ENCODE data around the gene KAT6B. TPM values are rescaled to one million over a fixed set of nuclear protein-coding genes. Genes with fewer than 3 reads are reported as not detected.

The KAT6B gene
- total RNA-seq, 4 donors from 2014 or later: 50.0 to 75.8 (median 57.5) TPM

- no peak overlapping the region for H3K27ac ChIP-seq (replicated peaks in 1 of 4)
- H3K9me3 ChIP-seq: no peaks in the 10 kb centered on the region
- 68% methylated on average over 3 of the region's 7 CpGs for WGBS
- H3K36me3 ChIP-seq: no peaks in the 10 kb centered on the region
- TF ChIP-seq POLR2A (IDR thresholded peaks at IDR 0.05; ENCODE audit: low read depth) (no peak), CTCF (IDR thresholded peaks at IDR 0.05) (no peak)
- no peaks in the 10 kb centered on the region for H3K27me3 ChIP-seq
- H3K4me1 ChIP-seq: peaks cover 6 to 16% (median 14%) of the 10 kb centered on the region in 4 donors
- no peak for DNase-seq (ENCODE audit: extremely low spot score)
- intact Hi-C loops (cut with DNase I): no loop called here
- no peak overlapping the region for H3K4me3 ChIP-seq
These were observed 244.6 kb downstream of the KAT6B start for GRCh38 chr10:75070961-75071428.

- Histone ChIP-seq H3K9me3 (no peaks in the 10 kb centered on the region), H3K4me3 (no peak overlapping the region), H3K4me1 (peaks cover 6 to 16% (median 14%) of the 10 kb centered on the region in 4 donors), H3K36me3 (no peaks in the 10 kb centered on the region), H3K27ac (replicated peaks in 1 of 4) (no peak overlapping the region), H3K27me3 (no peaks in the 10 kb centered on the region)
- DNase-seq (ENCODE audit: extremely low spot score): no peak
- no peak for TF ChIP-seq POLR2A (IDR thresholded peaks at IDR 0.05; ENCODE audit: low read depth)
- no peak for TF ChIP-seq EP300 (IDR thresholded peaks at IDR 0.05)
- no peak for TF ChIP-seq POLR2AphosphoS5 (IDR thresholded peaks at IDR 0.05)
- no peak for TF ChIP-seq CTCF (IDR thresholded peaks at IDR 0.05)
- WGBS: 96% methylated on average over 13 of the region's 14 CpGs
- intact Hi-C loops (cut with DNase I): no loop called here
These were observed 245.4 kb downstream of the KAT6B start for GRCh38 chr10:75071756-75072155.

GRCh38 chr10:75072727-75073126 lies 246.3 kb downstream of the KAT6B start:
- Histone ChIP-seq H3K4me1 (peaks cover 6 to 16% (median 14%) of the 10 kb centered on the region in 4 donors), H3K9me3 (no peaks in the 10 kb centered on the region), H3K36me3 (no peaks in the 10 kb centered on the region), H3K4me3 (no peak overlapping the region), H3K27me3 (no peaks in the 10 kb centered on the region), H3K27ac (replicated peaks in 1 of 4) (no peak overlapping the region)
- no peak for DNase-seq (ENCODE audit: extremely low spot score)
- intact Hi-C loops (cut with DNase I): no loop called here
- TF ChIP-seq CTCF (IDR thresholded peaks at IDR 0.05) (no peak), EP300 (IDR thresholded peaks at IDR 0.05) (no peak), POLR2AphosphoS5 (IDR thresholded peaks at IDR 0.05) (no peak), POLR2A (IDR thresholded peaks at IDR 0.05; ENCODE audit: low read depth) (no peak)
- 86% methylated on average over 14 of the region's 14 CpGs for WGBS

GRCh38 chr10:75073442-75073841 lies 247.0 kb downstream of the KAT6B start:
- no peaks in the 10 kb centered on the region for H3K27me3 ChIP-seq
- DNase-seq (ENCODE audit: extremely low spot score): no peak
- intact Hi-C loops (cut with DNase I): no loop called here

More at GRCh38 chr10:75073442-75073841, 247.0 kb downstream of the KAT6B start:
- Histone ChIP-seq H3K9me3 (no peaks in the 10 kb centered on the region), H3K27ac (replicated peaks in 1 of 4) (no peak overlapping the region), H3K4me3 (no peak overlapping the region), H3K4me1 (peaks cover 6 to 16% (median 13%) of the 10 kb centered on the region in 4 donors), H3K36me3 (no peaks in the 10 kb centered on the region)
- TF ChIP-seq EP300 (IDR thresholded peaks at IDR 0.05): no peak
- no peak for TF ChIP-seq POLR2A (IDR thresholded peaks at IDR 0.05; ENCODE audit: low read depth)
- no peak for TF ChIP-seq POLR2AphosphoS5 (IDR thresholded peaks at IDR 0.05)
- TF ChIP-seq CTCF (IDR thresholded peaks at IDR 0.05): no peak
- WGBS: 91% methylated on average over 8 of the region's 17 CpGs
